Measurements from ENCODE around the gene SIX4.

The SIX4 gene

DNA sequence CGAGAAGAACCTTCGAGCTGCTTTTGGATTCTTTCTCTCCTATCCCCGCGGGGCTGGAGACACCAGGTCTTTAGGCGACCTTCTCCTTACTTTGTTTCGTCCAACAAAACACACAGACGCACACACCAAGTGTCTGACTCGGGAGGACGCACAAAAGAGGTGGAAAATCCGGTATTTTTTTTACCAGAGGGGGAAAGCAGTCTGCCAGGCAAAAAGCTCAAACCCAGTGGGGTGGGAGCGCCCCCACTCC, 2.1 kb downstream of the SIX4 start:
- DNase-seq (ENCODE audit: low spot score) = no peak

- DNase-seq (ENCODE audit: low spot score) = peak; percentile 8
These were observed 2.6 kb downstream of the SIX4 start for GRCh38 chr14:60721326-60722106.

GRCh38 chr14:60720962-60721325, 3.2 kb downstream of the SIX4 start:
- DNase-seq (ENCODE audit: low spot score) = no peak

- no peak for DNase-seq (ENCODE audit: low spot score)
These were observed 3.8 kb downstream of the SIX4 start for GRCh38 chr14:60720391-60720790.

DNA sequence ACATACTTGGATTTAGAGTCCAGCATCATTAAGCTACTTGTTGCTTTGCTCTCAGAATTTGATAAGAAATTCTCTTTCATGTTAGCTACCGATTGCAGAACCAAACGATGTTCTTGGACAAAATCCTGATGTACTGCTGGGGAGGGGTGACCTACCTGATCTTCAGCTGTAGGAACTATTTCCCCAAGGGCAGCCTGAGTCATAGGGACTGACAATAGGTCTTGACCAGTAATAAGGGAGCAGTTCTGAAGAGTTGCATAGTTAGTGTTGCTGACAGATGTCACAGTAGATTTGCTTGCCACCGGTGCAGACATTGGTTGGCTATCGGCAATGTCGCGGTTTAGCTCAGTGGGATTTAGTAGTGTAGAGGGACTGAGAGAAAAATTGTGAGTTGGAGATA, 10.6 kb downstream of the SIX4 start:
- DNase-seq (ENCODE audit: low spot score) = no peak

DNA sequence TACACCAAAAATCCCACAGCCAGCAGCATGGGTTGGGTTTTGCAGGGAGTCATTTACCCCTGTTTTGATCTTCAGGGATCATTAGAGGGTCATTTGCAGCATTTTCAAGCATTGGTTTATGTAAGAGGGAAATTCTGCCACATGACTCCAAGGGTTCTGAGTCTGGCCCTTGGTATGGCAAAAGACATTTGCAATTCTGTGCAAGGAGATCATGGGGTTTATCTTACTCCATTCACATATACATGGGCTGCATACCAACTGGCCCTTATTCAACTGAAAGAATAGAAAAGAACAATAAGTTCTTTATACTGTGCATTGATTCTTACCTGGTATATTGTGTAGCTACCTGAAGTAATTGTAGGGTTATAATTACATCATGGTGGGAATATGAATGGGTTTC, 13.7 kb downstream of the SIX4 start:
- DNase-seq (ENCODE audit: low spot score) = no peak

DNA sequence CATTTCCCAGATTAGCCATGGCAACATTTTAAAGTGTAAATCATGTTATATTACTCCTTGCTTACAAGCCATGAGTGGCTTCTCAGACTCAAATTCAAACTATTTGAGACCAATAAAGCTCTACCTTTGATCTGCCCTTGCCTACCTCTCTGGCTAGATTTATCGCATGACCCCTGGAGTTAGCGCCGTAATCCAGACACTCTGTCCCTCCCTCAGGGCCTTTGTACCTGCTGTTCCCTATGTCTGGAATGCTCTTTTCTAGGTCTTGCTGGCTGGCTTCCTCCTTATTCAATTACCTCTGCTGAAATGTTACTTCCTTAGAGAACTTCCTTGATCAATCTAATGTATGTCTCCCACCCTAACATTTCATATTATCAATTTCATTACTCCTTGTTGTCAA, 16.3 kb downstream of the SIX4 start:
- DNase-seq (ENCODE audit: low spot score) = no peak

GRCh38 chr14:60705100-60705499, 19.1 kb downstream of the SIX4 start:
- no peak for DNase-seq (ENCODE audit: low spot score)

GRCh38 chr14:60700598-60700997, 23.6 kb downstream of the SIX4 start:
- DNase-seq (ENCODE audit: low spot score) = no peak

DNA sequence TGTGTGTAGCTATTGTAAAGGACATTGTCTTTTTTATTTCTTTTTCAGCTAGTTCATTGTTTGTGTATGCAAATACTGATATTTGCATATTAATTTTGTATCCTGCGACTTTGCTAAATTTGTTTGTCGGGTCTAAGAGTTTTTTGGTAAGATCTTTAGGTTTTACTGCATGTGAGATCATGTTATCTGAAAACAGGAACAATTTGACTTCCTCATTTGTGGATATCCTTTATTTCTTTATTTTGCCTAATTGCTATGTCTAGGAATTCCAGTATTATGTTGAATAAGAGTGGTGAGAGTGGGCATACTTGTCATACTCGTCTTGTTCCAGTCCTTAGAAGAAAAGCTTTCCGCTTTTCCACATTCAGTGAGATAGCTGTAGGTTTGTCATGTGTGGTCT, 28.8 kb downstream of the SIX4 start:
- no peak for DNase-seq (ENCODE audit: low spot score)

DNA sequence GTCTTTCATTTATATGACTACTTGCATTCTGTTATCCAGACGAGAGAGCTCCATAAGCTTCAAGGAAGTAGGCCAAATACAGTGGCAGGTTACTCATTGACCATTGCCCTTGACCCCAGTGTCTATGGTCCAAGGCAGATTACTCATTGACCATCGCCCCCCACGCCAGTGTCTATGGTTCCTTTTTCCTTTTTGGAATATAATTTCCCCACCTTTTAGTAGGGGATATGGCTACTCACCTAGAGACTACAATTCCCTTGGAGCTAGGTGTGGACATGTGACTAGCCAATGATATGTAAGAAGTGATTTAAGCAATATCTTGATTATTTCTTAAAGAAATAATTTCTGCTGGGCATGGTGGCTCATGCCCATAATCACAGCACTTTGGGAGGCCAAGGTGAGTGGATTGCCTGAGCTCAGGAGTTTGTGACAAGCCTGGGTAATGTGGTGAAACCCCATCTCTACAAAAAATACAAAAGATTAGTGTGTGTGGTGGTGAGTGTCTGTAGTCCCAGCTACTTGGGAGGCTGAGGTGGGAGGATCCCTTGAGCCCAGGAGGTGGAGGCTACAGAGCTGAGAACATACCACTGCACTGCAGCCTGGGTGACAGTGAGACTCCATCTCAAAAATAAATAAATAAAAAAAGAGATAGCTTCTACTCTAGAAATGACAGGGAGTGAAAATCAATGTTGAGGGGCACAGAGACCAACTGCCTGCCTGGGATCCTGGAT, 32.6 kb downstream of the SIX4 start:
- no peak for DNase-seq (ENCODE audit: low spot score)

- DNase-seq (ENCODE audit: low spot score) = no peak
These were observed 37.3 kb downstream of the SIX4 start for GRCh38 chr14:60686865-60687264.

DNA sequence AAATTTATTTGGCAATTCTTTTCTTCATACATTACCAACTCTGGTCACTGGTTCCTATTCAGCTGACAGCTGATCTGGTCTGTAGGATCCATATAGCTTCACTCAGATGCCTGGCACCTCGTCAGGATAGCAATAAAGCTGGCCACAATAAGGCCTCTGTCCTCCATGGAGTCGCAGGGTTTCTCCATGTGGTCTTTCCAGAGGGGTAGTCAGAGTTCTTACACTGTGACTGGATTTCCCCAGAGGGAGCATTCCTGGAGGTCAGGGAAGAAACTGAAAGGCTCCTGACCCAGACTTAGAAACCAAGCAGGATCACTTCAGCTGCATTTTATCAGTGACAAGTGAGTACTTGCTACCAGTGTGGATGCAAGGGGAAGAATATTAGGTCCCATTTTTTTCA, 39.9 kb downstream of the SIX4 start:
- no peak for DNase-seq (ENCODE audit: low spot score)

GRCh38 chr14:60681271-60681670, 42.9 kb downstream of the SIX4 start:
- no peak for DNase-seq (ENCODE audit: low spot score)

DNA sequence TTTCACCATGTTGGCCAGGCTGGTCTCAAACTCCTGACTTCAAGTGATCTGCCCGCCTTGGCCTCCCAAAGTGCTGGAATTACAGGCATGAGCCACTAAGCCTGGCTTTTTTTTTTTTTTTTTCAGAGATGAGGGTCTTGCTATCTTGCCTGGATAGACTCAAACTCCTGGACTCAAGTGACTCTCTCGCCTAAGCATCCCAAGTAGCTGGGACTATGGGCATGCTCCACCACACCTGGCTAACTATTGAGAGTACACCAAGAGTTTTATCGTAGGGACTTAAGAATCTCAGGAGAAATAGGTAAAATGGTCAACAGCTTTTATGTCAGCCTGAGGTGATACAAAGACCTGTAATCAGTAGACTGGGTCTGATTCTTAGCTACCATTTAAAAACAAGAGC, 43.6 kb downstream of the SIX4 start:
- DNase-seq (ENCODE audit: low spot score) = no peak

DNA sequence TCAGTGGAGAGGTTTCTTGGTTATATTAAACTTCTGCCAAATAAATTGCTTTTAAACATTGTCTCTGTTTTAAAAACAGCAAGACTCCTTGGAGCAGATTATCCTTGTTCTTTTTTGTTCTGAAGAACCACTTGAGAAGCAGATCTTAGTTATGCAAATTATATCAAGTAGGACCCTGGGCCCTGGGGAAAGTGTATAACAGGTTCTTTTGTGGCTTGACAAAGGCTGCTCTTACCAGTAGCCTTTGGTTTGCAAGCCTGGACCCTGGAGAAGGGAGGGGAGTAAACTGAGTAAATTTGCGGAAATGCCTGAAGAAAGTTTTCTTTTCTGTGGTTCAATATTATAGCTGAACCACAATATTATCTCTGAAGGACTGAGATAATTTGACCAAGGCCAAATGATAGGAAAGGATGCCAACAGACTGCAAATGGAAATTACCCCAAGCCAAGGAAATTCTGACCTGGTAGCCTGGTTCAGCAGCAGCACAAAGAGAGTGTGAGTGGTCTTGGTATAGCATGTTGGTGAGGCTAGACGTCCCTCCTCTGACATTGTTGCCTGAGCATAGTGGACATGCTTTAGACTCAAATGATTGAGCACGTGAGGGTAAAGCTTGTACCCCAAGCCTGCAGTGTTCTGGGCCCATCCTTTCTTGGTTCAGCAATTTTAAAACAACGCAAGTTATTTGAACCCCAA, 44.4 kb downstream of the SIX4 start:
- no peak for DNase-seq (ENCODE audit: low spot score)

- DNase-seq (ENCODE audit: low spot score) = no peak
These were observed 46.5 kb downstream of the SIX4 start for GRCh38 chr14:60677701-60678100.

DNA sequence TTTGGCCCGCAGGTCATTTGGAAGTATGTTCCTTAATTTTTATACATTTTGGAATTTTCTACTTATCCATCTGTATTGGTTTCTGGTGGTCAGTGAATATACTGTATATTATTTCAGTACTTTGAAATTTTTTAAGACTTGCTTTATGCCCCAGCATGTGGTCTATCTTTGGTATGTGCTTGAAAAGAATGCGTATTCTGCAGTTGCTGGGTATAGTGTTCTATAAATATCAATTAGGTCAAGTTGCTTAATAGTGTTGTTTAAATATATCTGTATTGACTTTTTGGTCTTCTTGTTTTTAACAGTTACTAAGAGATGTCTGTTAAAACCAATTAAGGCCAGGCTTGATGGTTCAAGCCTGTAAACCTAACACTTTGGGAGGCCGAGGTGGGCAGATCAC, 53.2 kb downstream of the SIX4 start:
- no peak for DNase-seq (ENCODE audit: low spot score)

DNA sequence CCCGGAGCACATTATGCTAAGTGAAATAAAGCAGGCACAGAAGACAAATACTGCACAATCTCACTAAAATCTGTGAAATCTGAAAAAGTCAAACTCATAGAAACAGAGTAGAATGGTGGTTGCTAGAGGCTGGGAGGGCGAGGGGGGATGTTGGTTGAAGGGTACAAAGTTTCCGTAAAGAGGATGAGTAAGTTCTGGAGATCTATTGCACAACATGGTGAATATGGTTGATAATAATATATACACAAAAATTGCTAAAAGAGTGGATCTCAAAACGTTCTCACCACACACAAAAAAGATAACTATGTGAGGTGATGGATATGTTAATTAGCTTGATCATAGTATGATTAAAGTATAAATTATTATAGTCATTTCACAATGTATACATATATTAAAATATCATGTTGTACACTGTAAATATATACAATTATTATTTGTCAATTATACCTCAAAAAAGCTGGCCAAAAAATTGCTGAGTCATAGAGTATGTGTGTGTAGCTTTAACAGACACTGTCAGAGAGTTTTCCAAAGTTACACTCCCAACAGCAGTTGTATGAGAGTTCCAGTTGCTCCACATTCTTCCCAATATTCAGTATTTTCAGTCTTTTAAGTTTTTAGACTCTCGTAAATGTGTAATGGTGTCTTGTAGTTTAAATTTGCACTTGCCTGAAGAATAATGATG, 55.6 kb downstream of the SIX4 start:
- no peak for DNase-seq (ENCODE audit: low spot score)

DNA sequence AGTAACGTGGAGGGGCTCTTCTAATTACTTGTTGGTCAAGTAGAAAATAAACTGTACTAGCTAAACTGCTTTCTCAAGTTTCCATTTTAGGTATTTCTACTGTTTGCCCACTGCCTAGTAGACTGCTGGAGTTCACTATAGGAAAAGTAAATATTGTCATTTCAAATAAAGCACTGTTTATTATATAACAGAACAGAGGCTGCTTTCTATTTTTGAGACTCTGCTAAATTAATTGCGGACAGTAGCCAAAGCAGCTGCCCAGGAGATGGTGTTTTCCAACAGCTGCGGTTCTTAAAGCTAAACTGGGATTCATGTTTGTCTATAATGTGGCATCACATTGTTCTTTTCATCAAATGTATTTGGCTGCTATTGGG, 59.0 kb downstream of the SIX4 start:
- no peak for DNase-seq (ENCODE audit: low spot score)

DNA sequence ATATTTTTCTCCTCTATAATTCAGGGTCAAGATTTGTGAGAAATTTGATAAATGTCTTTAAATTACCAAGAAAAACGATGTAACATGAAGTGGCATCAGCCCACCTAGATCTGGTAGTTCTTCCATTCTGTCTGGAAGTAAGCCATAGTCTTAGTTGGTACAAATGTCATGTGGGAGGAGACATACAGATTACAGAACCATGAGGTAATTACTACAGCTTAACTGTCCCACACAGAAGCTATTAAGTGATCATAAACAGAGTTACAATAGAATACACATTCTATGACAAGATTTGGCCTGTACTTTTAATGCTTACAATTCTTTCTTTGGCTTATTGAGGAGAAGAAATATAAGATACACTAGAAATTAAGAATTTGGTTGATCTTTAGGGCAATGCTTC, 61.2 kb downstream of the SIX4 start:
- no peak for DNase-seq (ENCODE audit: low spot score)

- DNase-seq (ENCODE audit: low spot score) = no peak
These were observed 62.4 kb downstream of the SIX4 start for GRCh38 chr14:60661721-60662120.
